Fibroblast of gingiva (primary cell): Measurements from ENCODE around the gene SGK1.
"Not testable (repeated sequence)": the region's sequence is repeated elsewhere in the genome, so short reads cannot be mapped to it uniquely, and the experiment has no call there.

Source experiments
- DNase-seq: peaks from one replicate; pipeline ENCODE4 v3.0.0-alpha.2; 2011; ENCODE audit warnings: low read depth

The SGK1 gene

GRCh38 chr6:134304381-134304780, 13.5 kb downstream of the SGK1 start:
- DNase-seq, result peak; percentile 44

- DNase-seq, result peak; percentile 13
These were observed 14.0 kb downstream of the SGK1 start for GRCh38 chr6:134303891-134304290.

GRCh38 chr6:134299236-134299635, 18.7 kb downstream of the SGK1 start:
- peak; percentile 81 for DNase-seq

GRCh38 chr6:134296762-134297161, 21.1 kb downstream of the SGK1 start:
- DNase-seq, result no peak

GRCh38 chr6:134295953-134296553, 21.9 kb downstream of the SGK1 start:
- DNase-seq, result peak; percentile 99

GRCh38 chr6:134293659-134294161, 24.2 kb downstream of the SGK1 start:
- DNase-seq, result no peak

GRCh38 chr6:134291156-134291555, 26.8 kb downstream of the SGK1 start:
- no peak for DNase-seq

- DNase-seq, result no peak
These were observed 28.7 kb downstream of the SGK1 start for GRCh38 chr6:134289204-134289575.

GRCh38 chr6:134288538-134289203, 29.2 kb downstream of the SGK1 start:
- peak; percentile 90 for DNase-seq

- no peak for DNase-seq
These were observed 29.9 kb downstream of the SGK1 start for GRCh38 chr6:134287859-134288537.

GRCh38 chr6:134282816-134283215, 35.1 kb downstream of the SGK1 start:
- DNase-seq, result no peak

- no peak for DNase-seq
These were observed 36.5 kb downstream of the SGK1 start for GRCh38 chr6:134281388-134281787.

- no peak for DNase-seq
These were observed 39.9 kb downstream of the SGK1 start for GRCh38 chr6:134278000-134278399.

- DNase-seq, result not testable (repeated sequence)
These were observed 41.0 kb downstream of the SGK1 start for GRCh38 chr6:134276891-134277377.

- DNase-seq, result no peak
These were observed 45.5 kb downstream of the SGK1 start for GRCh38 chr6:134272374-134272773.

GRCh38 chr6:134267917-134268361, 50.0 kb downstream of the SGK1 start:
- no peak for DNase-seq

- no peak for DNase-seq
These were observed 51.1 kb downstream of the SGK1 start for GRCh38 chr6:134266776-134267175.

GRCh38 chr6:134261766-134262165, 56.1 kb downstream of the SGK1 start:
- peak; percentile 32 for DNase-seq

- no peak for DNase-seq
These were observed 59.0 kb downstream of the SGK1 start for GRCh38 chr6:134258849-134259306.

GRCh38 chr6:134257516-134257915, 60.4 kb downstream of the SGK1 start:
- DNase-seq, result no peak

- no peak for DNase-seq
These were observed 61.0 kb downstream of the SGK1 start for GRCh38 chr6:134256862-134257261.

GRCh38 chr6:134255280-134255679, 62.6 kb downstream of the SGK1 start:
- DNase-seq, result not testable (repeated sequence)

GRCh38 chr6:134254118-134254517, 63.8 kb downstream of the SGK1 start:
- no peak for DNase-seq
